HUES48 (cell line): ENCODE data around the gene TP53I3.

ENCODE experiments used
- H3K27ac ChIP-seq: one replicate; pipeline ENCODE4 v1.7.0; 2013; ENCODE audit warnings: low read depth, low read length, inconsistent platforms
- H3K27me3 ChIP-seq: 2 replicates; pipeline ENCODE4 v1.6.1; 2013; ENCODE audit warnings: mild to moderate bottlenecking, low read length; ENCODE audit not compliant: control insufficient read depth, insufficient read depth
- H3K36me3 ChIP-seq: 2 replicates; pipeline ENCODE4 v1.6.1; 2013; ENCODE audit warnings: low read length; ENCODE audit not compliant: control insufficient read depth, insufficient read depth
- H3K4me1 ChIP-seq: 2 replicates; pipeline ENCODE4 v1.6.1; 2013; ENCODE audit warnings: mild to moderate bottlenecking, low read length; ENCODE audit not compliant: control insufficient read depth, insufficient read depth
- H3K4me3 ChIP-seq: 2 replicates; pipeline ENCODE4 v1.5.1; 2013; ENCODE audit warnings: mild to moderate bottlenecking, low read depth, low read length
- H3K9ac ChIP-seq: 2 replicates; pipeline ENCODE4 v1.6.1; 2013; ENCODE audit warnings: mild to moderate bottlenecking, low read depth, low read length, moderate library complexity
- H3K9me3 ChIP-seq: 2 replicates; pipeline ENCODE4 v1.6.1; 2013; ENCODE audit warnings: low read length; ENCODE audit not compliant: control insufficient read depth, insufficient read depth

The TP53I3 gene

GRCh38 chr2:24040511-24040910 lies 44.1 kb downstream of the TP53I3 start:
- Histone ChIP-seq H3K4me3 (no peak overlapping the region), H3K36me3 (peaks cover 42% of the 10 kb centered on the region), H3K9me3 (no peaks in the 10 kb centered on the region), H3K9ac (no peak overlapping the region), H3K27me3 (no peaks in the 10 kb centered on the region), H3K27ac (no peak overlapping the region), H3K4me1 (no peaks in the 10 kb centered on the region)

- Histone ChIP-seq H3K36me3 (peaks cover 45% of the 10 kb centered on the region), H3K27me3 (no peaks in the 10 kb centered on the region), H3K9ac (no peak overlapping the region), H3K27ac (no peak overlapping the region), H3K9me3 (no peaks in the 10 kb centered on the region), H3K4me3 (no peak overlapping the region), H3K4me1 (no peaks in the 10 kb centered on the region)
Measured at GRCh38 chr2:24038786-24039499, 45.7 kb downstream of the TP53I3 start.
